Endothelial cell of umbilical vein (primary cell): ENCODE data around the gene TTC24.

Experiments used
- EZH2 ChIP-seq: IDR thresholded peaks from 2 replicates; pipeline ENCODE4 v1.6.1; 2012; ENCODE audit warnings: borderline replicate concordance, low read depth, mild to moderate bottlenecking, moderate library complexity, low read length, inconsistent platforms; ENCODE audit not compliant: severe bottlenecking
- FOS ChIP-seq: IDR thresholded peaks from 2 replicates; pipeline ENCODE4 v1.6.1; 2011; ENCODE audit warnings: mild to moderate bottlenecking, low read length, moderate library complexity, borderline replicate concordance; ENCODE audit not compliant: insufficient read depth
- GATA2 ChIP-seq: IDR thresholded peaks from 2 replicates; pipeline ENCODE4 v1.7.0; 2011; ENCODE audit warnings: low read depth, mild to moderate bottlenecking, moderate library complexity, mixed read lengths, low read length; ENCODE audit not compliant: insufficient read length, insufficient read depth
- JUN ChIP-seq: IDR thresholded peaks from 2 replicates; pipeline ENCODE4 v1.6.1; 2011; ENCODE audit warnings: borderline replicate concordance, low read depth; ENCODE audit not compliant: insufficient read length, insufficient read depth
- MYC ChIP-seq: IDR thresholded peaks from one replicate; pipeline ENCODE4 v1.6.1; 2011; ENCODE audit warnings: mild to moderate bottlenecking, low read depth, low read length
- POLR2A ChIP-seq: IDR thresholded peaks from 2 replicates; pipeline ENCODE4 v1.6.1; 2012; ENCODE audit warnings: low read depth, mild to moderate bottlenecking, control low read depth, low read length
- POLR2AphosphoS5 ChIP-seq: IDR thresholded peaks from 2 replicates; pipeline ENCODE4 v1.6.1; 2012; ENCODE audit warnings: low read depth, mild to moderate bottlenecking, control low read depth, low read length, moderate library complexity; ENCODE audit not compliant: insufficient read depth
- TF ChIP-seq, protein P1 (sequence below), 2 donors: IDR thresholded peaks; 1 replicate in 1 of 2; 2 replicates in 1 of 2; pipeline ENCODE4 v1.5.1; 2011; ENCODE audit warnings: low read length in 2 of 2, mild to moderate bottlenecking in 2 of 2, moderate library complexity in 2 of 2, control low read depth in 1 of 2, inconsistent platforms in 1 of 2, low read depth in 1 of 2; ENCODE audit not compliant: insufficient read depth in 1 of 2; ENCODE audit errors: extremely low read depth in 1 of 2
- TF ChIP-seq, protein P2 (sequence below): IDR thresholded peaks from 2 replicates; pipeline ENCODE4 v1.6.1; 2011; ENCODE audit not compliant: insufficient read depth, insufficient read length

DNA sequence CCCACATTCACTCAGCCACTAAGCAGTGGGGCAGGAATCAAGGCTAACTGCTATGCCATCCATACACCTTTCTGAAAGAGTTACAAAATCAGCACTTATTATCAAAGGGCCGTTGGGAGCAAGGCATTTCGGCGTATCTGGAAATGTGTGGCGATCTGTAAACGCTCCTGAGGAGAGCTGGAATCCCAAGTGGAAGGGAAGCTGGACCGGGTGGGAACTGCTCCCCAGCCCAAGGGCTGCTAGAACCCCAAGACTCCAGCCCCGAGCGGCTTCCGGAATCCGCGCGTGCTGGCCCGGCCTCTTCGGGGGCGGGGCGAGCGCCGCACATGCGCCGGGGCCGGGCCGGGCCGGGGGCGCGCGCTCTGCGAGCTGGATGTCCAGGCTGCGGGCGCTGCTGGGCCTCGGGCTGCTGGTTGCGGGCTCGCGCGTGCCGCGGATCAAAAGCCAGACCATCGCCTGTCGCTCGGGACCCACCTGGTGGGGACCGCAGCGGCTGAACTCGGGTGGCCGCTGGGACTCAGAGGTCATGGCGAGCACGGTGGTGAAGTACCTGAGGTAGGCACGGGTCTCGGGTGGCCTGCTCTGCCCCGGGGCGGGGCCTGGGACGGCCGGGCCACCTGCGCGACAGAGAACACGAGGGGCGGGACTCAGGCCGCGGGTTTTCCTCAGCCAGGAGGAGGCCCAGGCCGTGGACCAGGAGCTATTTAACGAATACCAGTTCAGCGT lies 12.1 kb downstream of the TTC24 start, which contains the start of gene NAXE:
- TF ChIP-seq, protein P1, sequence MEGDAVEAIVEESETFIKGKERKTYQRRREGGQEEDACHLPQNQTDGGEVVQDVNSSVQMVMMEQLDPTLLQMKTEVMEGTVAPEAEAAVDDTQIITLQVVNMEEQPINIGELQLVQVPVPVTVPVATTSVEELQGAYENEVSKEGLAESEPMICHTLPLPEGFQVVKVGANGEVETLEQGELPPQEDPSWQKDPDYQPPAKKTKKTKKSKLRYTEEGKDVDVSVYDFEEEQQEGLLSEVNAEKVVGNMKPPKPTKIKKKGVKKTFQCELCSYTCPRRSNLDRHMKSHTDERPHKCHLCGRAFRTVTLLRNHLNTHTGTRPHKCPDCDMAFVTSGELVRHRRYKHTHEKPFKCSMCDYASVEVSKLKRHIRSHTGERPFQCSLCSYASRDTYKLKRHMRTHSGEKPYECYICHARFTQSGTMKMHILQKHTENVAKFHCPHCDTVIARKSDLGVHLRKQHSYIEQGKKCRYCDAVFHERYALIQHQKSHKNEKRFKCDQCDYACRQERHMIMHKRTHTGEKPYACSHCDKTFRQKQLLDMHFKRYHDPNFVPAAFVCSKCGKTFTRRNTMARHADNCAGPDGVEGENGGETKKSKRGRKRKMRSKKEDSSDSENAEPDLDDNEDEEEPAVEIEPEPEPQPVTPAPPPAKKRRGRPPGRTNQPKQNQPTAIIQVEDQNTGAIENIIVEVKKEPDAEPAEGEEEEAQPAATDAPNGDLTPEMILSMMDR (IDR thresholded peaks at IDR 0.05; ENCODE audit: extremely low read depth in 1 of 2, insufficient read depth in 1 of 2, low read depth in 1 of 2, low read length in 2 of 2) = no peak
- TF ChIP-seq FOS (no peak), EZH2 (no peak), POLR2A (peak; percentile 93), JUN (no peak), GATA2 (no peak), POLR2AphosphoS5 (peak; percentile 91), MYC (no peak)
- TF ChIP-seq, protein P2, sequence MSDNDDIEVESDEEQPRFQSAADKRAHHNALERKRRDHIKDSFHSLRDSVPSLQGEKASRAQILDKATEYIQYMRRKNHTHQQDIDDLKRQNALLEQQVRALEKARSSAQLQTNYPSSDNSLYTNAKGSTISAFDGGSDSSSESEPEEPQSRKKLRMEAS = no peak
